ENCODE results near the gene AMPH. TPM values are rescaled to one million over a fixed set of nuclear protein-coding genes. Genes with fewer than 3 reads are reported as not detected.

AMPH gene
- total RNA-seq: 6.3 and 9.0 TPM in 2 replicates

GRCh38 chr7:38630720-38631673 is at the start of gene AMPH:
Gene AMPH (minus strand): TSS chr7:38631373. CDS start chr7:38631351, 22 bp downstream.

All from cardiac ventricle fibroblast (primary cell).